Hepatocyte (in vitro differentiated cells): ENCODE measurements around the gene UBE2E2. TPM values are rescaled to one million over a fixed set of nuclear protein-coding genes. Genes with fewer than 3 reads are reported as not detected.

Source experiments
- DNase-seq: peaks from one replicate; pipeline ENCODE4 v3.0.0-alpha.2; 2016; ENCODE audit warnings: low spot score
- H2AFZ ChIP-seq: fragments of 200-600 bp; sonication (generic); 2 replicates; pipeline ENCODE4 v1.6.0; 2016; ENCODE audit warnings: antibody characterized with exemption, mild to moderate bottlenecking
- H3K27ac ChIP-seq: fragments of 200-600 bp; sonication (generic); 2 replicates; pipeline ENCODE4 v1.5.1; 2016; ENCODE audit warnings: mild to moderate bottlenecking
- H3K27me3 ChIP-seq: fragments of 200-600 bp; sonication (generic); 2 replicates; pipeline ENCODE4 v1.6.1; 2016
- H3K36me3 ChIP-seq: fragments of 200-600 bp; sonication (generic); replicated peaks from 2 replicates; pipeline ENCODE4 v1.5.1; 2016; ENCODE audit warnings: low read depth; ENCODE audit not compliant: insufficient read depth
- H3K4me1 ChIP-seq: fragments of 200-600 bp; sonication (generic); 2 replicates; pipeline ENCODE4 v1.5.1; 2016; ENCODE audit warnings: mild to moderate bottlenecking, moderate library complexity; ENCODE audit not compliant: insufficient read depth
- H3K4me2 ChIP-seq: fragments of 200-600 bp; sonication (generic); 2 replicates; pipeline ENCODE4 v1.6.0; 2016
- H3K4me3 ChIP-seq: fragments of 200-600 bp; sonication (generic); 2 replicates; pipeline ENCODE4 v1.5.1; 2016; ENCODE audit warnings: mild to moderate bottlenecking
- H3K79me2 ChIP-seq: fragments of 200-600 bp; sonication (generic); 2 replicates; pipeline ENCODE4 v1.6.0; 2017; ENCODE audit warnings: mild to moderate bottlenecking
- H3K9me2 ChIP-seq: fragments of 200-600 bp; sonication (generic); replicated peaks from 2 replicates; pipeline ENCODE4 v1.6.0; 2017; ENCODE audit warnings: mild to moderate bottlenecking; ENCODE audit not compliant: insufficient read depth
- H3K9me3 ChIP-seq: fragments of 200-600 bp; sonication (generic); 2 replicates; pipeline ENCODE4 v1.5.1; 2016; ENCODE audit warnings: low read depth, mild to moderate bottlenecking
- H4K20me1 ChIP-seq: fragments of 200-600 bp; sonication (generic); 2 replicates; pipeline ENCODE4 v1.6.0; 2016; ENCODE audit warnings: mild to moderate bottlenecking; ENCODE audit not compliant: insufficient read depth, poor library complexity, severe bottlenecking
- CTCF ChIP-seq: fragments of 200-600 bp; sonication (generic); IDR thresholded peaks from 2 replicates; pipeline ENCODE4 v1.5.1; 2016; ENCODE audit warnings: antibody characterized with exemption, mild to moderate bottlenecking; ENCODE audit not compliant: poor library complexity
- EZH2 ChIP-seq: fragments of 200-600 bp; sonication (generic); IDR thresholded peaks from 2 replicates; pipeline ENCODE4 v1.6.1; 2016; ENCODE audit warnings: antibody characterized with exemption, mild to moderate bottlenecking, borderline replicate concordance
- EZH2phosphoT487 ChIP-seq: fragments of 200-600 bp; sonication (generic); IDR thresholded peaks from one replicate; pipeline ENCODE4 v1.6.1; 2018; ENCODE audit warnings: antibody characterized with exemption, mild to moderate bottlenecking, low read depth, moderate library complexity; ENCODE audit not compliant: unreplicated experiment, severe bottlenecking
- WGBS: methylation state at CpG from one replicate; pipeline ENCODE4 v1.1.6; 2016; ENCODE audit warnings: low lambda C conversion rate; ENCODE audit errors: missing lambda C conversion rate; 5-methylcytosine and 5-hydroxymethylcytosine counted together
- polyA plus RNA-seq: library from polyadenylated mRNA; unstranded; fragments of >200 nt; fragmentation: Nextera tagmentation; extraction: Ambion mirVana; gene quantifications from 2 replicates; pipeline ENCODE4 v1.2.1, GENCODE V29; 2016
- total RNA-seq: library from RNA; depleted of rRNA; stranded (reverse); fragments of >200 nt; gene quantifications from 2 replicates; pipeline ENCODE4 v1.2.3, GENCODE V29; 2014

The UBE2E2 gene
- total and polyA plus RNA-seq, 2 experiments from 2014 or later = 51.1 to 90.6 TPM

GRCh38 chr3:23372285-23372684, 169.2 kb downstream of the UBE2E2 start:
- H3K9me2 ChIP-seq = no peaks in the 10 kb centered on the region
- H3K36me3 ChIP-seq = no peaks in the 10 kb centered on the region
- no peaks in the 10 kb centered on the region for H3K27me3 ChIP-seq
- H3K4me1 ChIP-seq = no peaks in the 10 kb centered on the region
- 88% methylated on average over 1 of the region's 1 CpG for WGBS
- no peaks in the 10 kb centered on the region for H3K9me3 ChIP-seq
- no peak overlapping the region for H3K27ac ChIP-seq
- no peak overlapping the region for H2AFZ ChIP-seq
- H3K4me3 ChIP-seq = no peak overlapping the region
- H3K79me2 ChIP-seq = no peaks in the 10 kb centered on the region
- TF ChIP-seq EZH2 (no peak), EZH2phosphoT487 (no peak), CTCF (no peak)
- H4K20me1 ChIP-seq = no peaks in the 10 kb centered on the region
- no peak for DNase-seq
- no peak overlapping the region for H3K4me2 ChIP-seq

DNA sequence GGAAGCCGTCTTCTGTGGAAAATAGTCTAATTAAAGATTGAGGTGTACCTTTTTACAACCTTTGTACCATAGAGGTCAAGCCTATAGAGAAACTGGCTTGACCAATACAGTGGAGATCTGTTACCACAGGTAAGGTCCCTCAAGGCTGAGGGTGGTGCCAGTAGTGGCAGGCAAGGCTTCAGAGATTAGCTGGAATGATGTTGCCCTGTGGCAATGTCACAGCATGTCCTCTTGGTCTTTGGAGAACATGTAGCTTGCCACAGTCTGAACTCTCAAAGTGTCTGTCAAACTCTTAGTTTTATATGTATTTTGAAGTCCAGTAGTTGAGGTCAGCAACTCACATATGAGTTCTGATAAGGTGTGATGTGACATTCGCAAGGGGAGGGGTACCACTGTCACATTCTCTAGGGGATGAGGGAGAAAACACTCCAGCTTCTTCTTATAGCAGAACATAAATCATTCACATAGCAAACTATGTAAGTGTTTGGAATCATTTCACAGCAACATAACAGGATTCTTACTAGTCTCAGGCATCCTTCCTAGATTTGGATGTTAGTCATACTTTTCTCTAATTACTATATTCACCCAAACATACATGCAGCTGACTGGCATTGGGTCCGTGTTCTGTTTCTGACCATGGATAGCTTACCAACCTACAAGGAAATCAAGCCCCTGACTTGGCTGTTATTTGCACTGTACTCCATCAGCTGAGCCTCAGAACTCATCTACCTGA, 173.6 kb downstream of the UBE2E2 start:
- Histone ChIP-seq H3K4me2 (no peak overlapping the region), H3K9me3 (no peaks in the 10 kb centered on the region), H3K27ac (no peak overlapping the region), H3K27me3 (no peaks in the 10 kb centered on the region), H3K79me2 (no peaks in the 10 kb centered on the region), H4K20me1 (no peaks in the 10 kb centered on the region), H3K9me2 (no peaks in the 10 kb centered on the region), H2AFZ (no peak overlapping the region), H3K36me3 (no peaks in the 10 kb centered on the region), H3K4me3 (no peak overlapping the region), H3K4me1 (no peaks in the 10 kb centered on the region)
- 90% methylated on average over 3 of the region's 3 CpGs for WGBS
- DNase-seq = no peak
- TF ChIP-seq CTCF (no peak), EZH2 (no peak), EZH2phosphoT487 (no peak)

DNA sequence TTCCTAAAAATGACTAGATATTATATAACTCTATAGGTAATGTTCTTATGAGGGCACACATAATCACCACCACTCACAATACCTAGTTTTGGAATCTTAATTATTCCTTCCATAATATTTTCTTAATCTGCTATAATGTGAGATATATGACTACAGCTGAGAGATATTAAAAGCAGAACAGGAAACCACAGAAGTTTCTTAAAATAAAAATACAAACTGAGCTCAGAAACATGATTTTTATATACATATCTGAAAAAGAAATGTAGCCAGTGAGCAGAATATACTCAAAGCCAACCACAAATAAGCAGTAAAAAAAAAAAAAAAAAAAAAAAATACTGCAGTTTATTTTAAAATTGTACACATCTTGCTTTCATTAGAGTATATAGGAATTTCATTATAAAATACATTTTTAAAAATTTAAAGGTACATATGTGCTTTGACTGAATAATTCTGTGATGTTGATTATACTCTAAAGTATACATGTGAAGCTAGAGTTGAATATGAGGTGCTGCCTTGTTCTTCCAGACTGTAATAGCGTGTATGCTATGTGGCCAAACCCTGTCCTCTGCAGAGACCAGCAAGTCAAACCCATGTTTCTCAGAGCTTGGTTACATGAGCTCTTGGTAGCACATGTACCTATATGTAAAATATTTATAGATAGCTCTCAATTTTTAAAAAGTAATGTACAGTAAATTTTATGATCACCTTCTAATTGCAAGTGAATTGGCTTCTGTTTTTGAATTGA, 175.0 kb downstream of the UBE2E2 start:
- Histone ChIP-seq H4K20me1 (no peaks in the 10 kb centered on the region), H3K79me2 (no peaks in the 10 kb centered on the region), H3K4me1 (no peaks in the 10 kb centered on the region), H3K36me3 (no peaks in the 10 kb centered on the region), H3K4me3 (no peak overlapping the region), H2AFZ (no peak overlapping the region), H3K9me2 (no peaks in the 10 kb centered on the region), H3K27ac (no peak overlapping the region), H3K4me2 (no peak overlapping the region), H3K27me3 (no peaks in the 10 kb centered on the region), H3K9me3 (no peaks in the 10 kb centered on the region)
- TF ChIP-seq EZH2phosphoT487 (no peak), CTCF (no peak), EZH2 (no peak)
- WGBS = 90% methylated on average over 1 of the region's 1 CpG
- DNase-seq = no peak
